Sciatic nerve (tissue), 2 donors: ENCODE data around the gene GRID1. TPM values are rescaled to one million over a fixed set of nuclear protein-coding genes. Genes with fewer than 3 reads are reported as not detected.
"Not testable (repeated sequence)": the region's sequence is repeated elsewhere in the genome, so short reads cannot be mapped to it uniquely, and the experiment has no call there.

Source experiments
- ATAC-seq: fragments of 200-7000 bp; cut with Tn5 transposase; one replicate; pipeline ENCODE4 v1.9.1; 2020; ENCODE audit warnings: mild to moderate bottlenecking, moderate library complexity
- DNase-seq: peaks from one replicate; pipeline ENCODE4 v3.0.0-alpha.2; 2020; ENCODE audit warnings: low spot score
- intact Hi-C: fragments of 100-400 bp; cut with DNase I; formaldehyde crosslinking; loops from one replicate; pipeline ENCODE4 v1.14.2; 2022
- total RNA-seq: library from RNA; stranded (reverse); fragmentation: NEBNext Ultra II Directional; extraction: Animal tissue kit (Norgen Biotek cat#: 25700); gene quantifications from one replicate; pipeline ENCODE4 v1.2.1, GENCODE V29; 2021
- donor health status: DM: no; HTN: no; CAD: no.
- donor health status: DM: no; HTN: no; CAD: no.

Gene GRID1
- total RNA-seq, 1 donor from 2014 or later = 15.4 TPM

GRCh38 chr10:86085136-86085535, 281.5 kb downstream of the GRID1 start:
- ATAC-seq = no peak
- intact Hi-C loops = no loop called here
- no peak for DNase-seq

GRCh38 chr10:86084585-86084984, 282.0 kb downstream of the GRID1 start:
- no peak for ATAC-seq
- intact Hi-C loops = no loop called here
- no peak for DNase-seq

- no peak for ATAC-seq
- no peak for DNase-seq
- intact Hi-C loops = no loop called here
Observed at GRCh38 chr10:86083664-86084175, 282.9 kb downstream of the GRID1 start.

GRCh38 chr10:86083206-86083605, 283.4 kb downstream of the GRID1 start:
- intact Hi-C loops = no loop called here
- ATAC-seq (no peak), DNase-seq (no peak)

- intact Hi-C loops = no loop called here
- DNase-seq (no peak), ATAC-seq (no peak)
Observed at GRCh38 chr10:86082556-86082955, 284.0 kb downstream of the GRID1 start.

GRCh38 chr10:86079088-86079487, 287.5 kb downstream of the GRID1 start:
- ATAC-seq (no peak), DNase-seq (no peak)
- intact Hi-C loops = no loop called here

- intact Hi-C loops = no loop called here
- ATAC-seq = no peak
- no peak for DNase-seq
Observed at GRCh38 chr10:86078639-86079035, 288.0 kb downstream of the GRID1 start.

GRCh38 chr10:86077871-86078638, 288.5 kb downstream of the GRID1 start:
- ATAC-seq = no peak
- intact Hi-C loops = no loop called here

GRCh38 chr10:86077271-86077670, 289.3 kb downstream of the GRID1 start:
- no peak for DNase-seq
- ATAC-seq = no peak
- intact Hi-C loops = no loop called here

More at GRCh38 chr10:86077871-86078638, 288.5 kb downstream of the GRID1 start:
- no peak for DNase-seq

- intact Hi-C loops, DNase-seq, ATAC-seq: not testable (repeated sequence)
Observed at GRCh38 chr10:86076497-86076896, 290.1 kb downstream of the GRID1 start.

- intact Hi-C loops = no loop called here
- no peak for DNase-seq
- no peak for ATAC-seq
Observed at GRCh38 chr10:86075512-86075911, 291.1 kb downstream of the GRID1 start.

- DNase-seq (no peak), ATAC-seq (no peak)
- intact Hi-C loops = no loop called here
Observed at GRCh38 chr10:86074294-86074693, 292.3 kb downstream of the GRID1 start.

- intact Hi-C loops = no loop called here
- no peak for DNase-seq
- ATAC-seq = no peak
Observed at GRCh38 chr10:86073199-86073977, 293.2 kb downstream of the GRID1 start.

GRCh38 chr10:86072413-86072812, 294.2 kb downstream of the GRID1 start:
- no peak for ATAC-seq
- intact Hi-C loops = no loop called here

GRCh38 chr10:86071758-86072157, 294.8 kb downstream of the GRID1 start:
- intact Hi-C loops = no loop called here
- DNase-seq = no peak
- no peak for ATAC-seq

More at GRCh38 chr10:86072413-86072812, 294.2 kb downstream of the GRID1 start:
- DNase-seq = no peak

- intact Hi-C loops = no loop called here
- no peak for DNase-seq
- no peak for ATAC-seq
Observed at GRCh38 chr10:86071145-86071544, 295.4 kb downstream of the GRID1 start.

GRCh38 chr10:86070278-86070677, 296.3 kb downstream of the GRID1 start:
- no peak for DNase-seq
- intact Hi-C loops = no loop called here
- no peak for ATAC-seq

GRCh38 chr10:86068231-86069054, 298.2 kb downstream of the GRID1 start:
- DNase-seq (no peak), ATAC-seq (no peak)
- intact Hi-C loops = no loop called here

GRCh38 chr10:86067436-86068050, 299.1 kb downstream of the GRID1 start:
- intact Hi-C loops = no loop called here
- DNase-seq (no peak), ATAC-seq (no peak)
